ENCODE measurements around the gene SLC35E3.
"Not testable (repeated sequence)": the region's sequence is repeated elsewhere in the genome, so short reads cannot be mapped to it uniquely, and the experiment has no call there.

SLC35E3 gene

GRCh38 chr12:68815232-68815927 is 69.4 kb downstream of the SLC35E3 start:
- no peak for DNase-seq

- DNase-seq = no peak
These were observed 70.2 kb downstream of the SLC35E3 start for GRCh38 chr12:68815928-68816800.

- not testable (repeated sequence) for DNase-seq
These were observed 73.5 kb downstream of the SLC35E3 start for GRCh38 chr12:68819481-68819880.

- no peak for DNase-seq
These were observed 75.6 kb downstream of the SLC35E3 start for GRCh38 chr12:68821357-68822188.

GRCh38 chr12:68823696-68824095 is 77.7 kb downstream of the SLC35E3 start:
- no peak for DNase-seq

GRCh38 chr12:68824131-68824530 is 78.2 kb downstream of the SLC35E3 start:
- no peak for DNase-seq

- DNase-seq = no peak
These were observed 78.7 kb downstream of the SLC35E3 start for GRCh38 chr12:68824597-68825250.

GRCh38 chr12:68825569-68826217 is 79.7 kb downstream of the SLC35E3 start:
- no peak for DNase-seq

- no peak for DNase-seq
These were observed 82.1 kb downstream of the SLC35E3 start for GRCh38 chr12:68827895-68828671.

GRCh38 chr12:68828672-68829068 is 82.7 kb downstream of the SLC35E3 start:
- no peak for DNase-seq

Data from DMS 273 treated with DMSO at 0.1 percent for 48 hours (cell line).